Lower leg skin (tissue), 4 donors: ENCODE results near the gene VEZF1. TPM values are rescaled to one million over a fixed set of nuclear protein-coding genes. Genes with fewer than 3 reads are reported as not detected.

Experiments used
- DNase-seq, 2 donors: peaks; one replicate each; pipeline ENCODE4 v3.0.0-alpha.2; 2019; ENCODE audit warnings: low spot score in 2 of 2
- H3K4me3 ChIP-seq: fragments of 200-600 bp; sonication (generic); 2 replicates; pipeline ENCODE4 v1.5.1; 2017; ENCODE audit warnings: mild to moderate bottlenecking, low read depth; ENCODE audit not compliant: poor library complexity, severe bottlenecking
- POLR2A ChIP-seq, 2 donors: fragments of 450-650 bp; IDR thresholded peaks; one replicate each; pipeline ENCODE4 v1.6.1; 2016 to 2017; ENCODE audit warnings: antibody characterized with exemption in 2 of 2, mild to moderate bottlenecking in 1 of 2, moderate library complexity in 1 of 2
- WGBS, 2 donors: methylation state at CpG; one replicate each; pipeline ENCODE4 v1.1.5; 2018; 5-methylcytosine and 5-hydroxymethylcytosine counted together
- intact Hi-C: fragments of 100-400 bp; cut with DNase I; formaldehyde crosslinking; loops from one replicate; pipeline ENCODE4 v1.15.0; 2023; ENCODE audit warnings: low total_unique reads
- total RNA-seq, 4 donors: library from RNA; depleted of rRNA; stranded (reverse); fragments of >200 nt; gene quantifications; one replicate each; pipeline ENCODE4 v1.1.0, GENCODE V29; 2016
- TF ChIP-seq, protein P1 (sequence below), 3 donors: fragments of 450-650 bp; IDR thresholded peaks; one replicate each; pipeline ENCODE4 v1.5.1; 2016; ENCODE audit warnings: antibody characterized with exemption in 3 of 3, mild to moderate bottlenecking in 3 of 3, moderate library complexity in 2 of 3

The VEZF1 gene
- total RNA-seq, 4 donors from 2014 or later, result 30.3 to 56.1 (median 46.6) TPM

DNA sequence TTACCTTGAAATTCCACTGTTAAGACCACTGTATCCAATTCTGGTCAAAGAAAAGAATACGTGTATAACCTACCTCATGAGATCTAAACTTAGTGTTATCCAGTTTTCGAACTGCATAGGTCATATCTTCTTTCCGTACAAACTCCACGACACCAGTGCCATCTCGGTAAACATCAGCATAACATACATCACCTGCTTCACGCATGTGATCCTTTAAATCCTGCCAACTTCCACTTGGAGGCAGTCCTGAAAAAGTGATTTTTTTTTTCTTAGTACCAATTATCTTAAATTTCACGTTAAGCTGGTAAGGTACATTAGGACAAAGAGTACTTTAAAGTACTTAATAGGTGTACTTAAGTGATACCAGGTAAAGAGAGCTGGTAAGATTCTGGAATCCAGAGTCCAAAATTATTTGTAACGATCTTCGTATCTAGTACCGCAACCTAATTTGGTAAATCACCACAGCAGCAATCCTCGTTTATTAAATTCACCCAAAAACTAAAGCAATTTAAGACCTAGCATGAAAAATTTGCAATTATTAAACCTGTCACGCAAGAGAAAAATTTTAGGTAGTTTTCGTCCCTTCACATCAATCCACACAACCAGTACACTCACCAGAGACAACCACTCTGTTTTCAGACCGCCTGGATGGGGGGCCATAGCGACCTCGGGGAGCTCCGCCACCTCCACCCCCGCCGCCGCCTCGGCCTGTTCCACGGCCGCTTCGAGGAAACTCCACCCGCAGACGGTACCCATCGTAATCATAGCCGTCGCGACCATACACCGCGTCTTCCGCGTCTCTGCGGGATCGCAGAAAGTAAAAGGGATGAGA lies 17.9 kb upstream of the VEZF1 start:
- TF ChIP-seq, protein P1, sequence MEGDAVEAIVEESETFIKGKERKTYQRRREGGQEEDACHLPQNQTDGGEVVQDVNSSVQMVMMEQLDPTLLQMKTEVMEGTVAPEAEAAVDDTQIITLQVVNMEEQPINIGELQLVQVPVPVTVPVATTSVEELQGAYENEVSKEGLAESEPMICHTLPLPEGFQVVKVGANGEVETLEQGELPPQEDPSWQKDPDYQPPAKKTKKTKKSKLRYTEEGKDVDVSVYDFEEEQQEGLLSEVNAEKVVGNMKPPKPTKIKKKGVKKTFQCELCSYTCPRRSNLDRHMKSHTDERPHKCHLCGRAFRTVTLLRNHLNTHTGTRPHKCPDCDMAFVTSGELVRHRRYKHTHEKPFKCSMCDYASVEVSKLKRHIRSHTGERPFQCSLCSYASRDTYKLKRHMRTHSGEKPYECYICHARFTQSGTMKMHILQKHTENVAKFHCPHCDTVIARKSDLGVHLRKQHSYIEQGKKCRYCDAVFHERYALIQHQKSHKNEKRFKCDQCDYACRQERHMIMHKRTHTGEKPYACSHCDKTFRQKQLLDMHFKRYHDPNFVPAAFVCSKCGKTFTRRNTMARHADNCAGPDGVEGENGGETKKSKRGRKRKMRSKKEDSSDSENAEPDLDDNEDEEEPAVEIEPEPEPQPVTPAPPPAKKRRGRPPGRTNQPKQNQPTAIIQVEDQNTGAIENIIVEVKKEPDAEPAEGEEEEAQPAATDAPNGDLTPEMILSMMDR (IDR thresholded peaks at IDR 0.05), result no peak
- intact Hi-C loops, result no loop called here

DNA sequence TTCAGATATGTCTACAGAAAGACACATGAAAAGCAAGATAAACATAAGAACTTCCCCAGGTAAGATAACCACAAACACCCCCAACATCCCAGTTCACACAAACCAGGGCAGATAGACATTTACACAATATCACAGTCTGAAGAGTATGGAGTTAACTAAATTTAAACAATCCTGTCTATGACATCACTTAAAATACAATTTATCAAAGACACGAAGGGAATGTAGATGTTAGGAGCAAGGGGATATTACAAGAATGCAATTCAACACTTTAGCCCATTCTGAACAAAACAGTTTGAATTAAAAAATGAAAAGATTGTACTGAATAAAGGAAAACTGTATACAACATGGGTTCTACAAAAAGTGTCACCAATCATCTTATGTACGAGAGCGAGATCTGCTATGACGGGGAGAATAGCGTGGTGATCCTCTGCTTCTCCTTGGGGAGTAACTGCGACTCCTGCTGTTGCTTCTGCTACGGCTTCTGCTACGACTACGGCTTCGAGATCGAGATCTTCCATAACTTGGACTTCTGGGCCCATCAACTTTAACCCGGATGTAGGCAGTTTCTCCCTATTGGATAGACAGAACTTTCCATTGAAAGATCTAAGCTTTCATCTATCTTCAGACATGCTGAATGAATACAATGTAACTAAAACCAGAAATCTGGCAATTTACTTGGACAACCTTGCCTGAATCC lies 17.1 kb upstream of the VEZF1 start:
- no peak for DNase-seq
- TF ChIP-seq POLR2A (IDR thresholded peaks at IDR 0.05), result no peak
- TF ChIP-seq, protein P1 (IDR thresholded peaks at IDR 0.05), result no peak
- WGBS, 2 donors, result 29 to 35% methylated on average over 12 of the region's 12 CpGs
- no peak overlapping the region for H3K4me3 ChIP-seq
- intact Hi-C loops, result no loop called here

More for the DNA sequence above, 17.9 kb upstream of the VEZF1 start:
- peak overlapping the region; percentile 79 for H3K4me3 ChIP-seq
- 3 to 4% methylated on average over 36 of the region's 36 CpGs for WGBS, 2 donors
- DNase-seq, result no peak

DNA sequence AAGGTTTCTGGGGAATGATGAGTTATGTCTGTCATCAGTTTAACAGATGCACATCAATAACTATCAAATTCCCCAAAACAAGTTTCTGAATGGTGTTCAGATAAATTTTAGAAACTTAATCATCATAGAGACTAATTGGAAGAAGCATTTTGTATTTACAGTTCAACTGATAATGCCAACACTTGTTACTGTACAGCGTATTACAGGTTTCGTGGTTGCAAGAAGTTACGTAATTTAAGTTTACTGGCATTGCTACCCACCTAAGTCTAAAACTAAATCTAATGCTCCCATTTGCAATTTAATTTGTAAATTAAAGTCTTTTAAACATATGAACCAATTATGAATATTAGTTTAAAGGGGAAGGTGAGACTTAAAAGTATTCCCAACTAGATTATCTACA lies 16.0 kb upstream of the VEZF1 start:
- no peak for DNase-seq
- no peak overlapping the region for H3K4me3 ChIP-seq
- 69 to 85% methylated on average over 3 of the region's 3 CpGs for WGBS, 2 donors
- TF ChIP-seq, protein P1 (IDR thresholded peaks at IDR 0.05), result no peak
- no peak for TF ChIP-seq POLR2A (IDR thresholded peaks at IDR 0.05)
- intact Hi-C loops, result no loop called here

DNA sequence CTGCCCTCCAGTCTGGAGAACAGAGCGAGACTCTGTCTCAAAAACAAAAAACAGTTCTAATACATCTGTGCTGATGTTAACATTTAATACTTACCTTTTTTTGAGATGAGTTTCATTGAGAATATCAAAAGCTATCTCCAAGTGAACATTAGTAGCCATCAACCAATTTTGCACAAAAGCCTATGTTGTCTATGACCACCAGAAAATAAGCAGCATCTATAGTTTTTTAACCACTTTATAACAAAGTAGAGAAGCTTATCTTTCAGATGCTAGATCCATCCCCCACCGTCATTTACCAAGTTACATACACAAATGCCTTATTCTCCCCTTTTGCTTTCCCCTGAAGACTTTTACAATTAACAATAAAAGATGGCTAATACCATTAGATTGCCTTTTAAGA lies 14.9 kb upstream of the VEZF1 start:
- WGBS, 2 donors, result 84 to 90% methylated on average over 2 of the region's 2 CpGs
- H3K4me3 ChIP-seq, result no peak overlapping the region
- DNase-seq, result no peak
- no peak for TF ChIP-seq POLR2A (IDR thresholded peaks at IDR 0.05)
- TF ChIP-seq, protein P1 (IDR thresholded peaks at IDR 0.05), result no peak
- intact Hi-C loops, result no loop called here

DNA sequence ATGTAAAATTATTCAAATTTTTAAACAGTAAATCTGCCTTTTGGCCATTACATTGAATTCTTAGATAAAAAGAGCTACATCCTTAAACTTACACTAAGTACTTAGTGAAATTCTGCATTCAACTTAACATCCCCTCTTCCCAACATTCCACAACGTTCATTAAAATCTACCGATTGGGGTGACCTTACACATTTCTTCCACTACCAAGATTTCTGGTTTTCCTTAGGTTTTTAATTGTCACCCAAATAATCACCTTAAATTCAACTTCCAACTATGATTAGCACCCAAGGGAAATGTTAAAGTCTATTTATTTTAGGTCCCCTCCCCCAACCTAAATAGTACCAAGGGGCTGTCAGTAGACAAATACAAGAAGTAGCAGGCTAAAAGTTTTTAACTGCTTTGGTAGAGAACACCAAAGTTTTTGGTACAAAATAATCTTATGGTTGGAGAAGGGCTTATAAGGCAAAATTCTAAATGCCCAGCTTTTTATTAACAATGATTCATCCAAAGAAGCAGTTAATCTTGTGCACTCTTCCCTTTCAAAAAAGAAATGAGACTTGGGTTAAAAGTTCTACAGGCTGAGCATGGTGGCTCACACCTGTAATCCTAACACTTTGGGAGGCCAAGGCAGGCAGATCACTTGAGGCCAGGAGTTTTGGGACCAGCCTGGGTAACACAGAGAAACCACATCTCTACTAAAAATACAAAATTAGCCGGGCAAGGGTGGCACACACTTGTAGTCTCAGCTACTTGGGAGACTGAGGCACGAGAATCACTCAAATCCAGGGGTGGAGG lies 14.3 kb upstream of the VEZF1 start:
- WGBS, 2 donors, result 74 to 75% methylated on average over 4 of the region's 4 CpGs
- intact Hi-C loops, result no loop called here
- H3K4me3 ChIP-seq, result no peak overlapping the region
- no peak for DNase-seq
- TF ChIP-seq, protein P1 (IDR thresholded peaks at IDR 0.05), result no peak
- TF ChIP-seq POLR2A (IDR thresholded peaks at IDR 0.05), result no peak
